Fibroblast of skin of right quadriceps (primary cell): Measurements from ENCODE around the gene TRIM52.
A peak's percentile ranks its signal among the peaks of the same experiment; 100 is the strongest.
"Not testable (repeated sequence)": the region's sequence is repeated elsewhere in the genome, so short reads cannot be mapped to it uniquely, and the experiment has no call there.

Source experiments
- DNase-seq: peaks from one replicate; pipeline ENCODE4 v3.0.0-alpha.2; 2013

The TRIM52 gene

DNA sequence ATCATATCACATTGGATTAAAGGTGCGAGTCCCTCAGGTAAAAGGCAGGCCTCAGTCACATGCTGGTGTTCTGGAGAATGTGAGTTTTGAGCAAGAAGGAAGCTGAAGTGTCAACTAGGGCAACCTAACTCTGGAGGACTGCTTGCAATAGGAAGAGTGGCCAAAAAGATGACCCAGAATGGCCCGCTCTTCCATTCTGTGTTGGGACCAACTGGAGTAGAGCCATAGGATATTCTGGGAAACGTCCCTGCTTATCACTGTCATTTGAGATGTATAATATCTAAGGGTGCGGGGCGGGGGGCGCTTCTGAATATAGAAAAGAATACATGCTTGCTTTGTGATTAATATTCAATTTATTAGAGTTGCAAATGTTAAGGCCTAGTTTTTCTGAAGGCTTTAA, 48.9 kb downstream of the TRIM52 start:
- no peak for DNase-seq

DNA sequence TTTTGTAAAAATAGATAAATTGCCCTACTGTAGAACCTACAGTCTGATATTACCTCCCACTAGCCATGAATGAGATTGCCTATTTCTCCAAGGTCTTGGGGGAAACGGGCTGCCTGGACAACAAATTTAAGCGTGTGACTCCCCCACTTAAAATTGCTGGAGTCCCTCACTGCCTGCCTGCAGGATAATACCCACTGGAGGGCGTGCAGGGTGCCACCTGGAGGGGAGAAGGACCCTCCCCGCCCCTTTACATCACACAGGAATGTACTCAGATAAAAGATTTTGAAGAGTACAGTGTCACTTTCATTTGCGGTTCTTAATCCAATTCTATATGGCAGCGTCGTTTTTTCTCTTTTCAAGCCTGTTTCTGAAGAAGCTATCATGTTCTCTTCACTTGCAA, 49.7 kb downstream of the TRIM52 start:
- DNase-seq = no peak

- DNase-seq = not testable (repeated sequence)
Measured at GRCh38 chr5:181210698-181211097, 50.2 kb downstream of the TRIM52 start.

GRCh38 chr5:181210148-181210547, 50.8 kb downstream of the TRIM52 start:
- not testable (repeated sequence) for DNase-seq

DNA sequence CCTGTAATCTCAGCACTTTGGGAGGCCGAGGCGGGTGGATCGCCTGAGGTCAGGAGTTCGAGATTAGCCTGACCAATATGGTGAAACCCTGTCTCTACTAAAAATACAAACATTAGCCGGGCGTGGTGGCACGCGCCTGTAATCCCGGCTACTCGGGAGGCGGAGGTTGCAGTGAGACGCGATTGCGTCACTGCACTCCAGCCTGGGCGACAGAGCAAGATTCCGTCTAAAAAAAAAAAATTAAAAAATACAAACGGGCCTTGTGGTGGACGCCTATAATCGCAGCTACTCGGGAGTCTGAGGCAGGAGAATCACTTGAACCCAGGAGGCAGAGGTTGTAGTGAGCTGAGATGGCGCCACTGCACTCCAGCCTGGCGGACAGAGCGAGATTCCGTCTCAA, 51.9 kb downstream of the TRIM52 start:
- not testable (repeated sequence) for DNase-seq

GRCh38 chr5:181207960-181208253, 53.0 kb downstream of the TRIM52 start:
- DNase-seq = no peak

GRCh38 chr5:181207214-181207959, 53.6 kb downstream of the TRIM52 start:
- DNase-seq = peak; percentile 94

DNA sequence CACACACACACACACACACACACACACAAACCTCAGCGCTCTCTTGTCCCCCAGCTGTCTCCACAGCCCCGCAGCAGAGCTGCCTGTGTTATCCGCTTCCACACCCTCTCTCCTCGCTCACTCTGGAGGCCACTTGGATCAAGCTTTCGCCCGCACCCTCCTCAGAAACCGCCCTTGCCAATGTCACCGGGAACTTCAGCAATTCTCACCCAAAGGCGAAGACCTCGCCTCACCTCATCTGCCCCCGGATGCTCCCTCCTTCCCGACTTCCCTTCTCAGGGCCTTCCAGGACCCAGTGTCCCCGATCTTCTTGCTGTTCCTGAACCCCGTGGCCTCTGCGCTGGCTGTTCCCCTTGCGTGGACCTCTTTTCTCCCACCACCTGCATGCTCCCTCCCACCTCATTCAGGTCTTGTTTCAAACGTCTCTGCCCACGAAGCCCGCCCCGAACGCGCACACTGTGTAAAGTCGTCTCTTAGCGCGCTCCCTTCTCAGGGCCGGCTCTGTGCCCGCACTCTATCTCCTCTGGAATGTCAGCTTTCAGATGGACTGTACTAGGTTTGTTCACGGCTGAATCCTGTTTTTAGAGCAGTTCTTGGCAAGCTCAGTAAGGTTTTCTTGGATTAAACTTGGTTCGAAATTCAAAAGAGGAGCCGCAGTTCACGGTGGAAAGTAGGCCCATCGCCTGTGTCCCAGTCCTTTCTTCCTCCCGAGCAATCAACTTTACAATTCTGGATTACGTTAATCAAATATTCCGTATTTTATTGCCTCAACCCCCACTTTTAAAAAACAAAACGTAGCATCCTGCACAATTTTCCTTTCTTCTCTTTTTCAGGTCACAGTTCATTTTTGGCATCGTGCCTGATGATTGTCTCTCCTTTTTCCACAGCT, 54.9 kb downstream of the TRIM52 start:
- DNase-seq = no peak
